Measurements from ENCODE around the gene CASTOR1. TPM values are rescaled to one million over a fixed set of nuclear protein-coding genes. Genes with fewer than 3 reads are reported as not detected.

Gene CASTOR1
- total and polyA plus RNA-seq, 12 donors: 2.8 to 14.7 (median 6.2) TPM

GRCh38 chr22:30279932-30280331 is 9.4 kb downstream of the CASTOR1 start:
- Histone ChIP-seq H3K9me3 (no peaks in the 10 kb centered on the region), H3K27ac (peak overlapping the region in 1 of 10 donors; percentile 20), H3K36me3 (peaks cover 0 to 14% (median 3%) of the 10 kb centered on the region in 9 donors), H3K27me3 (no peaks in the 10 kb centered on the region), H3K4me1 (peaks cover 0 to 74% (median 12%) of the 10 kb centered on the region in 9 donors), H3K4me3 (no peak overlapping the region)
- TF ChIP-seq CTCF (IDR thresholded peaks at IDR 0.05): no peak
- intact Hi-C loops (cut with DNase I): loop anchor here in 1 of 10 donors (10.0 kb wide), 1 partner anchor 75 kb away; the partner anchor contains the start of genes CCDC157 and SF3A1
- WGBS, 2 donors: 94 to 95% methylated on average over 5 of the region's 5 CpGs
- ATAC-seq (no peak), DNase-seq (no peak)

GRCh38 chr22:30279046-30279788 is 10.1 kb downstream of the CASTOR1 start:
- Histone ChIP-seq H3K4me1 (peaks cover 0 to 82% (median 12%) of the 10 kb centered on the region in 9 donors), H3K27ac (peak overlapping the region in 1 of 10 donors; percentile 82), H3K27me3 (no peaks in the 10 kb centered on the region), H3K9me3 (no peaks in the 10 kb centered on the region), H3K4me3 (no peak overlapping the region), H3K36me3 (peaks cover 0 to 6% (median 0%) of the 10 kb centered on the region in 9 donors)
- intact Hi-C loops (cut with DNase I): no loop called here
- peak; percentile 24 to 58 for DNase-seq
- peak in 7 of 8 donors; percentile 40 to 69 (median 54) for ATAC-seq
- 70% methylated on average over 16 of the region's 16 CpGs for WGBS, 2 donors
- no peak for TF ChIP-seq CTCF (IDR thresholded peaks at IDR 0.05)

GRCh38 chr22:30277547-30278344 is 11.6 kb downstream of the CASTOR1 start:
- DNase-seq (peak in 1 of 2 donors; percentile 36), ATAC-seq (peak; percentile 21 to 72 (median 53))
- Histone ChIP-seq H3K4me1 (peaks cover 0 to 89% (median 12%) of the 10 kb centered on the region in 9 donors), H3K9me3 (no peaks in the 10 kb centered on the region), H3K27me3 (no peaks in the 10 kb centered on the region), H3K4me3 (peak overlapping the region in 2 of 10 donors; percentile 5 to 16), H3K36me3 (no peaks in the 10 kb centered on the region), H3K27ac (peak overlapping the region in 9 of 10 donors; percentile 23 to 82 (median 44))
- intact Hi-C loops (cut with DNase I): no loop called here
- no peak for TF ChIP-seq CTCF (IDR thresholded peaks at IDR 0.05)
- 43 to 53% methylated on average over 14 of the region's 14 CpGs for WGBS, 2 donors

- no peak for TF ChIP-seq CTCF (IDR thresholded peaks at IDR 0.05)
- Histone ChIP-seq H3K27me3 (no peaks in the 10 kb centered on the region), H3K9me3 (no peaks in the 10 kb centered on the region), H3K36me3 (no peaks in the 10 kb centered on the region), H3K27ac (peak overlapping the region in 1 of 10 donors; percentile 55), H3K4me3 (no peak overlapping the region), H3K4me1 (peaks cover 0 to 96% (median 12%) of the 10 kb centered on the region in 9 donors)
- ATAC-seq (peak in 1 of 8 donors; percentile 39), DNase-seq (no peak)
- 80 to 83% methylated on average over 8 of the region's 8 CpGs for WGBS, 2 donors
- intact Hi-C loops (cut with DNase I): no loop called here
These were observed 13.3 kb downstream of the CASTOR1 start for GRCh38 chr22:30276039-30276438.

All from heart right ventricle (tissue), 16 donors.